Stimulated activated CD8-positive, alpha-beta memory T cell treated with anti-CD3 and anti-CD28 coated beads, Interleukin-2, amount 100 ng/mL, for 48 hours (primary cell): ENCODE measurements around the gene IDH2.
"Not testable (repeated sequence)": the region's sequence is repeated elsewhere in the genome, so short reads cannot be mapped to it uniquely, and the experiment has no call there.

Experiments
- DNase-seq, 2 donors: peaks; one replicate each; pipeline ENCODE4 v3.0.0-alpha.2; 2020; ENCODE audit warnings: low read depth in 2 of 2

The IDH2 gene

DNA sequence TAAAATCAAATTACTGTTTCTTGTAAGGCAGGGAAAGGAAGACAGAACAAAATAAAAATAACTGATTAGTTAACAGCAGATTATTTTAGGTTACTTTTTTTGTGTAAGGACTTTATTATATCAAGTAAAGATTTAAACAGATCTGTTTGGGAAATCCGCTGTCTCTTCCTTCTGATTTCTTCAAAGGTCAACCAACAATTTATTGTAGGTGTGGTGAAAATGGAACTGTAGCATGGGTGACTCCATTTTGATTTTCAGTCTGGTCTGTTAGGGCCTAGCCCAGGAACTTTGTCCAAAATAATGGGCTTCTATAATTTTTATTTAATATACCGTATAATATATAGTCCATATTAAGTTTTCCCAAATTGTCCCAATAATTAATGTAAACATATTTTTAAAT, 13.5 kb upstream of the IDH2 start:
- no peak for DNase-seq

GRCh38 chr15:90114451-90114901, 12.2 kb upstream of the IDH2 start:
- DNase-seq, result no peak

DNA sequence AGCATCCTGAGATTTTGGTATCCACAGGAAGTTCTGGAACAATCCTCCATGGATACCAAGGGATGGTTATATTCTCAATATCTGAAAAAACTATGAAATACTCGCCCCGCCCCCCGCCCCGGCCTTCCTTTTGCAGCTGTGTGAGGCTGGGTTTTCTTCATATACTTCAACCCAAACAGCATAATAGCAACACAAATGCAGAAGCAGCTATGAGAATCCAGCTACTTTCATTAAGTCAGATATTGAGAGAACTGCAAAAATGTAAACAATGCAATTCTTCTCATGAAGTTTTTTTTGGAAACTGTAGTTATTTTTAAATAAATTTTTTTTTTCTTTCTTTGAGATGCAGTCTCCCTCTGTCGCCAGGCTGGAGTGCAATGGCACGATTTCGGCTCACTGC, 10.9 kb upstream of the IDH2 start:
- DNase-seq, result no peak

GRCh38 chr15:90109163-90109751, 7.0 kb upstream of the IDH2 start:
- DNase-seq, result not testable (repeated sequence)

GRCh38 chr15:90108038-90108437, 5.8 kb upstream of the IDH2 start:
- DNase-seq, result not testable (repeated sequence)

GRCh38 chr15:90106522-90107117, 4.4 kb upstream of the IDH2 start:
- DNase-seq, result no peak

DNA sequence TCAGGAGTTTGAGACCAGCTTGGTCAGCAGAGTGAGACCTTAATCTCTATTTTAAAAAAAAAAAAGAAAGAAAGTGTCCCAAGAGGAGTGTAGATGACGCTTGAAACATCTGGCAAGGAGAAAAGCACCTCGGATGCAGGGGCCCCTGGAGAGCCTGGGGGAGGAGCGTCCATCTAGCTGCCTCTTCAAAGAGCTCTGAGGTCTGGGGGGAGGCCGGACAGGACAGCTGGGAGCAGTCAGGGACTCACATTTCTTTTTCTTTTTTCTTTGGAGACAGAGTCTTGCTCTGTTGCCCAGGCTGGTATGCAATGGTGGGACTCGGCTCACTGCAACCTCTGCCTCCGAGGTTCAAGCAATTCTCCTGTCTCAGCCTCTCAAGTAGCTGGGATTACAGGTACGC, 3.3 kb upstream of the IDH2 start:
- DNase-seq, result no peak

- no peak for DNase-seq
Observed at GRCh38 chr15:90104551-90104950, 2.3 kb upstream of the IDH2 start.

GRCh38 chr15:90103701-90104329, 1.5 kb upstream of the IDH2 start:
- no peak for DNase-seq

GRCh38 chr15:90101130-90101968, 919 bp downstream of the IDH2 start:
- peak in 1 of 2 donors; percentile 9 for DNase-seq

DNA sequence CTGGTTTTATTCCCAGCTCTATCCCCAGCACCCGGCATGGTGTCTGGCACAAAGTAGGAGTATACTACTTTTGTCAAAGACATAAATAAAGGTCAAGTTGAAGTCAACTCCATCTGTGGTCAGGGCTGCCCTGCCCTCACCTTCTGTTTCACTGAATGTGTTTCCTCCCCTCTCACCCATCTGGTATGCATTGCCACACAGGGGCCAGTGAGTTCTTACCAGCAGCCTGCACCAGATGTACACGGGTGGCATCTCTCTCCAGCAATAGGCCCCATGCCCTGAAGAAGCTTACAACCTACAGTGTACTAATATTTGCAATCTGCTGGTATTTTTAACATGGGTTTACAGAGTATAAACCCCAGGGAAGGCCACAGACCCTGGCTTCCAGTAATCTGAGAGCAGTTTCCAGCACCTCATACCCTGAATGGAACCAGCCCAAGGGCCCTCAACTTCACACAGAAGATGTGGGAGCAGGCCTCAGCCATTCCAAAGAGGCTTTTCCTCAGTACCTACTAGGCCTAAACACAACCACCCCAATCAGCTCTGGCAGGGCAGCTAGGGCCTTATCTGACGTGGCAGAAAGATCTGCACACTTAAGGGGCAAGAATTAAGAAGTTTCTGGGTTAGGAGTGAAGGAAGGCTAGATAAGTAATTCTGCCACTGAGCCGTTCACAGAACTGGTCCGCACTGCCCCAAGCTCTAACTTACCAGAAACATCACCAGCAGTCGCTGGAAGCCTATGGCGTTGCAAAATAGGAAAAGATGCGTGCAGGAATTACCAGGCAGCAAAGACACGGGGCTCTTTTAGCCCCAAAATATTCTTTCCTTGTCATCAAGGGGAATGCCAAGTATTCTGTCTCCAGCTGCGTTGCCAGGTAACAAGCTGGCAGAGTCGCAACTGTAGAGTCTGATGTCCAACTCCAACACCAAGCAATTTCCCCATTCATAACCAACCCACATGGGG, 2.1 kb downstream of the IDH2 start:
- no peak for DNase-seq

DNA sequence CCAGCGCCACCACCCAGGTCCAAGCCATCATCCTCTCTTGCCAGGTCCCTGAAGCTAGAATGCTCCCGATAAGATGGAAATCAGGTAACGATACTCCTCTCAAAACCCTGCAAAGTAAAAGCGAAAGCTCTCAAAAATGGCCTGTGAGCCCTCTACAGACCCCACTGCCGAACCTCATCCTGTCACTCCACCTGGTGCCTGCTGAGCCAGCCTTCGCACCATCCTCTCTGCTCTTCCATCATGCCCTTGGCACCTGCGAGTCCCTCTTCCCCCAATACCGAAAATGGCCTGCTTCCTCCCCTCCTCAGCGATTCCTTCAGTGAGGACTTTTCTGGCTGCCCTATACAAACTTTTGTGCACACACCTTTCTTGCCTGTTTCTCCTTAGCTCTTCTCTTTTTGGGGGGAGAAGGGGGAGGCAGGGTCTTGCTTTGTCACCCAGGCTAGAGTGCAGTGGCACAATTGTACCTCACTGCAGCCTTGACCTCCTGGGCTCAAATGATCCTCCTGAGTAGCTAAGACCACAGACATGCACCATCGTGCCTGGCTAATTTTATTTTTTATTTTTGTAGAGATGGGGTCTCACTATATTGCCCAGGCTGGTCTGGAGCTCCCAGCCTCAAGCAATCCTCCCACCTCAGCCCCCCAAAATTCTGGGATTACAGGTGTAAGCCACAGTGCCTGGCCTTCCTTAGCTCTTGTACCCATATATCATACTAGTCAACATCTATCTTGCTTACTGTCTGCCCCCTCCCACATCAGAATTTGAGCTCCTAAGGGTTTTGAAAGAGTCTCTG, 3.0 kb downstream of the IDH2 start:
- DNase-seq, result no peak

DNA sequence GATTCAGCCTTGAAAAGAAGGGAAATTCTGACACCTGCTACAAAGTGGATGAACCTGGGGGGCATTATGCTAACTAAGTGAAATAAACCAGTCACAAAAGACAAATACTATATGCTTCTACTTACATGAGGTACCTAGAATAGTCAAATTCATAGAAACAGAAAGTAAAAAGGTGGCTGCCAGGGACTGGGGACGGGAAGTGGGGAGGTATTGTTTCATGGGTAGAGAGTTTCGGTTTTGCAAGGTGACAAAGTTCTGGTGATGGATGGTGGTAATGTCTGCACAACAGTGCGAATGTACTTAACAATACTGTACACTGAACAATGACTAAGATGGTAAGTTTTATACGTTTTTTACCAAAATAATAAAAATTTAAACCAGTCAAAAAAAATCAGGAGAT, 4.8 kb downstream of the IDH2 start:
- no peak for DNase-seq

DNA sequence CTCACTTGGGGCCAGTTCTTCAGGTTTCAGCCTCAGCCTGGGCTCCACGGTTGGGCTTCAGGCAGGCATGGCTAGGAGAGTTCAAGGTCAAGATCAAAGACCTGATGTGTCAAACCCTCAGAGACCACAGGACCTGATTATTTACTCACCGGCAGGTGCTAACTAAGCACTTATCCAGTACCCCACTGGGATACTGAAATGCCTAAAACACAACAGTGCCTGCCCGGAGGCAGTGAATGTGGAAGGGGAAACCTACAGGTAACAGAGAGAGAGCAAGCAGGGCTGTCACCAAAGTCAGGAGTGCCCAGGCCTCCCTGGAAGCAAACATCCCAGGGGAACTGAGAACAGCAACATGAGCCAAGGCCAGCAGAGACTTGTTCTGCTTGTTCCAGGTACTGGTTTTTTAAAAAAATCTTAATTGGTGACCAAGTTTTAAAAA, 6.7 kb downstream of the IDH2 start:
- DNase-seq, result no peak

GRCh38 chr15:90091156-90091931, 10.9 kb downstream of the IDH2 start:
- no peak for DNase-seq

DNA sequence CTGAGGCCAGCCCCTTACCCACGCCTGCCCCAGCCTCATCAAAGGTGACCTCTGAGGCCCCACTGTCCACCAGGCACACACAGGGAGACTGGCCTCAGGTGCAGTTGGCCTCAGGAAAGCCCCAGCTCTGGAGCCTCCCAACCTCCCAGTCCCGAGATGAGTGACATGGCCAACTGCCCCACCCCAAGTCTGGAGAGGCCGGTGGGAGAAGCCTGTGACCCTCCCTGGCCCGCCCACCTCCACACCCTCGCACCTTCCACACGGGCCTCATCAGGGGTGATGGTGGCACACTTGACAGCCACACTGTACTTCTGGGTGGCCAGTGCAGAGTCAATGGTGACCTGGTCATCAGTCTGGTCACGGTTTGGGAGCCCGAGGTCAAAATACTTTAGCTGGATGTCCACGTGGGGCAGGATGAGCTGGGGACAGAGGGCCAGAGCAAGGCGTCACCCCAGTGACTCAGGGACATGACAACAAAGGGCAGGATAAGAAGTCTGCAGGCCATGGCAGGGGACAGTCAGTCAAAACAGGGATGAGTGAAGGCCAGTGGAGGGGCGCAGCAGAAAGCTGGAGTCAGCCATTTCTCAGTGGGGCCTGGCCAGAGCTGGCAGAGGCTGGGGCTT, 11.9 kb downstream of the IDH2 start:
- DNase-seq, result no peak

- no peak for DNase-seq
Observed at GRCh38 chr15:90087454-90088154, 14.7 kb downstream of the IDH2 start.

DNA sequence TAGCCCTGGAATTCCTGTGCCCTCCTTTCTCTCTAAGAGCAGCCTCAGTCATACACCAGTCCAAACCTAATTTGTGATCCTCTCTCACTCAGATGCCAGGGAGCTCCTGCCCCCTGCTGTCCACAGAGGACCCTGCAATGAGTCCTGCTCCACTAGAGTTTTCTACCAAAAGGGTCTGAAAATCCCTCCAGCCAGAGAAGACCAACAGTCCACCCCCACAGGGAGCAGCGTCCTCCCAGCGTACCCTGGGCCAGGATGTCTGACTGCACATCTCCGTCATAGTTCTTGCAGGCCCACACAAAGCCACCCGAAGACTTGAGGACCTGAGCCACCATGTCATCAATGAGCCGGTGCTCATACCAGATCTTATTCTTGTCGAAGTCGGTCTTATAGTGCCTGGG, 15.4 kb downstream of the IDH2 start:
- DNase-seq, result no peak

- no peak for DNase-seq
Observed at GRCh38 chr15:90085565-90085964, 16.7 kb downstream of the IDH2 start.
